ENCODE results near the gene OSBP2.
"Not testable (repeated sequence)": the region's sequence is repeated elsewhere in the genome, so short reads cannot be mapped to it uniquely, and the experiment has no call there.

OSBP2 gene

GRCh38 chr22:30755759-30756124 is 61.1 kb downstream of the OSBP2 start:
- DNase-seq (ENCODE audit: low read depth in 2 of 2), result no peak

GRCh38 chr22:30763815-30764673 is 69.4 kb downstream of the OSBP2 start:
- DNase-seq (ENCODE audit: low read depth in 2 of 2), result peak; percentile 9 to 28

GRCh38 chr22:30767661-30768060 is 73.0 kb downstream of the OSBP2 start:
- DNase-seq (ENCODE audit: low read depth in 2 of 2), result no peak

DNA sequence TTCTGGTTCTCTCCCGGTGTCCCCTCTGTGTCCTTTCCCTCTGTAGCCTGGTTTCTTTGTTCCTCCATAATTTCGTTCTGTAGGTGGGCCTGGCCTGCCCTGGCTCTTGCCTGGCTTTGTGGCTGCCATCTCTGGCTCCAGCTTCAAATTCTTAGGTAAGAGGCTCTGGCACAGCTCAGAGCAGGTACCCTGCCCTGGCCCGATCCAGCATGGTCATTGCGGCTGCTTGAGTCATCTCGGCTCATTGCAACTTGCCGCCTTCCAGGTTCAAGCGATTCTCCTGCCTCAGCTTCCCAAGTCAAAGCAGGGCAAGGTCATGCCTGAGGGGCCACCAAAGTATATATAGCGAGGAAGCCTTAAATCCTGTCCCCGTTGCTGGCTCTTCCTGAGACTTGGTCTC is 76.0 kb downstream of the OSBP2 start:
- no peak for DNase-seq (ENCODE audit: low read depth in 2 of 2)

DNA sequence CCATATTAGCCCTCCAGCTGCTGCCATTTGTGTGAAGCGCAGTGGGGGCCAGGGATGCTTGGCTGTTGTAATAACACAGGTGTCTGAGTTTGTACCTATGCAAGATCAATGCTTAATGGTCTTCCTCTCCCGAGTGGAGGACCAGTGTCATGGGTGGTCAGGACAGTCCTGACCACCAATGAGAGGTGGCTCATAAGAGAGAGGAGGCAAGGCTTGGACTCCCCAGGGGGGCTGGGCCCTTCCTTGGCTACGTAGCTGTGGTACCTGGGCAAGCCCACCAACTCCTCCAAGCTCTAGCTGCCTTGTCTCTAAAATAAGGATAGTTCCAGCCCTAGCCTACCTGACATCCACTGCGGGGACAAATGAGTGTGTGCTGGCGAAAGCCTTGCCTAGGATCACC is 79.2 kb downstream of the OSBP2 start:
- DNase-seq (ENCODE audit: low read depth in 2 of 2), result no peak

DNA sequence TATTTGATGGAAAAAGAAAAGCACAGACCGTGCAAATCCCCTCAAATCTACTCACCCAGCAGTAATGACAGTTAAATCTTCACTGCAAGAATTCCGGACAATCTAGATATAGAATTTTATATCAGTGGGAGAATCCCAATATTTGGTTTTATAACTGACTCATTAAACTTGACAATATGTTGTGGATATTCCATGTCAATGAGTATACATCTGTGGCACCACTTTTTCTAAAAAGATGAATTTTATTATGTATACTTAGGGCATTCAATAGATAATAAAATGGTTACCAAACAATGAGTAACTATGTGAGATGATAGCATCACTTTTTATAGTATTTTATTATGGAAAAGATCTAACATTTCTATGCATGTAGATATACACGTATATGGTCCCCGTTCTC is 79.9 kb downstream of the OSBP2 start:
- DNase-seq (ENCODE audit: low read depth in 2 of 2), result no peak

- DNase-seq (ENCODE audit: low read depth in 2 of 2), result no peak
Observed at GRCh38 chr22:30776476-30776875, 81.8 kb downstream of the OSBP2 start.

DNA sequence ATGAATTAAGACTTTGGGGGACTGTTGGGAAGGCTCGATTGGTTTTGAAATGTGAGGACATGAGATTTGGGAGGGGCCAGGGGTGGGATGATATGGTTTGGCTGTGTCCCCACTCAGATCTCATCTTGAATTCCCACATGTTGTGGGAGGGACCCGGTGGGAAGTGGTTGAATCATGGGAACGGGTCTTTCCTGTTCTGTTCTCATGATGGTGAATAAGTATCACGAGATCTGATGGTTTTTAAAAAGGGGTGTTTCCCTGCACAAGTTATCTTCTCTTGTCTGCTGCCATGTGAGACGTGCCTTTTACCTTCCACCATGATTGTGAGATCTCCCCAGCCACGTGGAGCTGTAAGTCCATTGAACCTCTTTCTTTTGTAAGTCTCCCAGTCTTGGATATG is 82.5 kb downstream of the OSBP2 start:
- not testable (repeated sequence) for DNase-seq (ENCODE audit: low read depth in 2 of 2)

DNA sequence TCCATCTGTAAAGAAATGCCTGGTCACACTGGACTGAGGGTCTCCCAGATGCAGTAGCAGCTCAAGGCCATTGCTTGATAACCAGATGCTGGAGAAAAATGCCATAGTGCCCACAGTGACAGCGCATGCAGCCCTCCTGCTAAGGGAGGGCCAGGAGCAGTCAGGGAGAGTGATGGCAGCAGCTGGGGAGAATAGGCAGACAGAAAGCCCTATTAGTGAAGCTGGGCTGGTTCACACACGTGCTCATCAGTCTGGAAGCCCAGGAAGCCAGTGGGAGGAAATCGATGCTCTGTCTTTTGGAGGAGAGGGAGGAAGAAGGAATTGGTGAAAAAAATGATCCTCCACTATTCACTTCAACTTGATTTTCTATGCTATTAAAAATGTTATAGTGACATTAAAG is 82.9 kb downstream of the OSBP2 start:
- DNase-seq (ENCODE audit: low read depth in 2 of 2), result no peak

DNA sequence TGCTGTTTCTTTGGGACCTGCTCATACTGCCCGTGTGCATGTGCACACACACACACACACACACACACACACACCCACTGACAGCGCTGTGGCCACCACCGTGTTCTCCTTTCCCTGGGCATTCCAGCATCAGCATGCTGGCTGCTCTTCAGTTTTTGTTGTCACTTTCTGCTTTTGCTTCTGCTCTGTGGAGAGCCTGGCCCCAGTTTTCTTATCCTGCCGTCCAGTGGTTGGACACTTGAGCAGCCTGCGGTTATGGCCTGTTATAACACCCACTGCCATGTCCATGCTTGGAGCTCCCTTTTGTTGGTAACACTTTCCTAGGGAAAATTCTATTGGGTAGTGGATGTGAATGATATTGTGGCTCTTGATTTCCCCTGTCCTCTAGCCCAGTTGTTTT is 83.6 kb downstream of the OSBP2 start:
- DNase-seq (ENCODE audit: low read depth in 2 of 2), result no peak

- no peak for DNase-seq (ENCODE audit: low read depth in 2 of 2)
Observed at GRCh38 chr22:30780026-30780425, 85.4 kb downstream of the OSBP2 start.

DNA sequence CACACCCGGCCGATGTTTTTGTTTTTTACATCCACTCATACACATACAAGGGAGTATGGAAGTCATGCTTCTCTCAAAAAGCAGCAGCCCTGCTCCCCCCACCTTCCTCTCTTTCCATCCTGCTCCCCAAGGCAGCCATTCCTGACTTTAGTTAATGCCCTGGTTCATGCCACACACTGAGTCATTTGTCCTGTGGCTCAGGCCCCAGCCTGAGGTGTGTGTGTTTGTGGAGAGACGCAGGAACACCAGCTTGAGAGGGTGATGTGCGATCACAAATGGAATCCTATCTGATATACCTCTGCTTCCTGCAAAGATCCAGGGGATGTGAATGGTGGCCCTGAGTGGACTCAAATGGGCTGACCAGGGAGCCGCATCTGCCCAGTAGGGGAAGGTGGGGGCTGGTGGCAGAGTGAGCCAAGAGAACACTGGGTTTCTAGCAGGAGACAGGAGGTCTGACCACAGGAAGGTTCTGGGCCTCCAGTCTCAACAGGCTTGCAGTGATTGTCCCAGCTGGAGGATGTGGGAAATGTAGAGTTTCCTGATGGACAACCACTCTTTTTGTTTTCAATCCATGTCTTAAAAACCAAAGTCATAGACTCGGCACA is 86.7 kb downstream of the OSBP2 start:
- no peak for DNase-seq (ENCODE audit: low read depth in 2 of 2)

- DNase-seq (ENCODE audit: low read depth in 2 of 2), result no peak
Observed at GRCh38 chr22:30782613-30783012, 87.9 kb downstream of the OSBP2 start.

DNA sequence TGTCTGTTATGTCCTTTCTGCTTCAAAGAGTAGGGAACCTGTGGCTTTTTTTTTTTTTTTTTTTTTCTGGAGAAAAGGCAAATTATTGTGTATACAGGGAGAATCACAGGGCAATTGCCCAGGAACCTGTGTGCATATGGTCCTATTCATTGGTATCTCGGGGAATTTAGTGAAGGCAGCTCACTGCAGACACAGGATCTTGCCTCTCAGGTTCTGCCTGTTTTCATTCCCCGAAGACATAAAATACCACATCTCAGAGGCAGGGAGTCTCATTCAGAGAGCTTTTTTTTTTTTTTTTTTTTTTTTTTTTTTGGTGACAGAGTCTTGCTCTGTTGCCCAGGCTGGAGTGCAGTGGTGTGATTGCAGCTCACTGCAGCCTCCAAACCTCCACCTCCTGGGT is 88.3 kb downstream of the OSBP2 start:
- no peak for DNase-seq (ENCODE audit: low read depth in 2 of 2)

DNA sequence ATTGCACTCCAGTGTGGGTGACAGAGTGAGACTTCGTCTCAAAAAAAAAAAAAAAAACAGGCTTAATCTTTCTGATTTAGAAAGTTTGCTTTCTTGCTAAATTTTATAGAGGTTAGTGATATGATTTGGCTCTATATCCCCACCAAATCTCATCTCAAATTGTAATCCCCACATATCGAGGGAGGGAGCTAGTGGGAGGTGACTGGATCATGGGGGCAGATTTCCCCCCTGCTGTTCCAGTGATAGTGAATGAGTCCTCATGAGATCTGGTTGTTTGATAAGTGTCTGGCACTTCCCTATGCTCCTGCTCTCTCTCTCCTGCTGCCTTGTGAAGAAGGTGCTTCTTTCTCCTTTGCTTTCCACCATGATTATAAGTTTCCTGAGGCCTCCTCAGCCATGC is 90.9 kb downstream of the OSBP2 start:
- no peak for DNase-seq (ENCODE audit: low read depth in 2 of 2)

DNA sequence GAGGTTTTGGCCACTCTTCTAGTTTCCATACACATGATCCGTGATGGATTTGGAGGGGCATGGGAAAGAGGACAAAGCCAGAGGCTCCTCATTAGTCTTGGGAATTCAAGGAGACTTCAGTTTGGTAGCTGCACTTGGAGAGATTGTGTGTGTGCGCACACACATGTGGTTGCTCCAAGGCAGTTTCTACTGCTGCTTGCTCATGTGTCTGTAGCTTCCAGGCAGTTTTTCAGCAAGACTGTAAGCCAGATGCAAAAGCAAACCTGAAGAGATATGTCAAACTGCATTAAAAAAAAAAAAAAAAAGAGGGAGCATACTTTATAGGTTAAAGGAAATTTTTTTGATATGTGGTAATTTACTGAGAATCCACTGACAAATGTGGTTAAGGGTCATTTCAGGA is 95.7 kb downstream of the OSBP2 start:
- no peak for DNase-seq (ENCODE audit: low read depth in 2 of 2)

- DNase-seq (ENCODE audit: low read depth in 2 of 2), result no peak
Observed at GRCh38 chr22:30792456-30792855, 97.8 kb downstream of the OSBP2 start.

DNA sequence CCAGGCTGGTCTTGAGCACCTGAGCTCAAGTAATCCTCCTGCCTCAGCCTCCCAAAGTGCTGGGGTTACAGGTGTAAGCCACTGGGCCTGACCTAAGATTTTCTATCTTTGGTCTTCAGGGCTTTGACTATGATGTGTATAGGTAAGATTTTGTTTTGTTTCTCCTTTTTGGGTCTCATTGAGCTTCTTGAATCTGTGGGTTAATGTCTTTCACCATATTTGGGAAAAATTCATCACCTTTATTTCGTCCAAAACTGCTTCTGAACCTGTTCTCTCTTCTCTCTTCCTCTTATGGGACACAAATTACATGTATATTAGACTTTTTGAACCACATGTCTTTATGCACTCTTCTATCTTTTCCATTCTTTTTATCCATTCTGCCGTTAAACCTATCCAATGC is 100.4 kb downstream of the OSBP2 start:
- no peak for DNase-seq (ENCODE audit: low read depth in 2 of 2)

GRCh38 chr22:30801695-30802094 is 107.0 kb downstream of the OSBP2 start:
- DNase-seq (ENCODE audit: low read depth in 2 of 2), result no peak

GRCh38 chr22:30802202-30803166 is 107.8 kb downstream of the OSBP2 start:
- DNase-seq (ENCODE audit: low read depth in 2 of 2), result peak; percentile 37 to 62

DNA sequence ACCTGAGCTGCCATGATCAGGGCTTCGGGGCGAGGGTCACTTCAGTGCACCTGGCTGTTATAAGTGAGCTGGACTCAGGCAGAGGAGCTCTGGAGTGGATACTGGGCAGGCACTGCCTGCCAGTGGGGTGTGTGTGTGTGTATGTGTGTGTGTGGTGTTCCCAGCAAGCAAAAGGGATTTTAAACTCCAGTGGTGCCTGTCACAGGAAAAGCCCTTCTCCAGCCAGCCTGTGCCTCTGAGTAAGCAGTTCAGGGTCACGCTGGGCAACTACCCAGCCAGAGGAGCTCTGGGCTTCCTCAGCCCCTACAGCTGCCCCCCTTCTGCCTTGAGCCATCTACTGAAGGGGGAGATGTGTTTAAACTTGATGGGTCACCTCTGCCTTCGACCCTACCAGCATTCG is 109.0 kb downstream of the OSBP2 start:
- no peak for DNase-seq (ENCODE audit: low read depth in 2 of 2)

DNA sequence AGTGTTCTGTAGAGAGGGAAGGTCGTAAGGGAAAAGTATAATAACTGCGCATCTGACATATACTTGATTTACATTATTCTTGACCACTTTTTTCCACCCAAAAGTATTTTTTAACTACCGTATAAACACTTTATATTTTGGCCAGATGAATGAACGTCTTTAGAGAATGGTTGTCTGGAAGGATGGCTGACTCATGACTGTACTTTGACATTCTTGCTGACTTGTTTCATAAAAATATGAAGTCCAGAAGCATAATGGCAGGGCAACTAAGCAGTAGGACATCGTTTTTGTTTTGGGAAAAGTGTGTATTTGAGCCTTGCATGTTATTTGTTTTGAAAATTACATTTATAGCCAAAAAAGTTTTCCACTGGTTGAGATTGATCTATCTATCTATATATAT is 110.0 kb downstream of the OSBP2 start:
- no peak for DNase-seq (ENCODE audit: low read depth in 2 of 2)

Measured in stimulated activated CD4-positive, alpha-beta T cell treated with anti-CD3 and anti-CD28 coated beads, Interleukin-12 subunit alpha, Interleukin-12 subunit beta, amount 100 ng/mL, for 24 hours (primary cell).